COLO829 (cell line): Measurements from ENCODE around the gene PQBP1.

Source experiments
- DNase-seq: peaks from one replicate; pipeline ENCODE4 v3.0.0; 2012; ENCODE audit warnings: low spot score

PQBP1 gene

DNA sequence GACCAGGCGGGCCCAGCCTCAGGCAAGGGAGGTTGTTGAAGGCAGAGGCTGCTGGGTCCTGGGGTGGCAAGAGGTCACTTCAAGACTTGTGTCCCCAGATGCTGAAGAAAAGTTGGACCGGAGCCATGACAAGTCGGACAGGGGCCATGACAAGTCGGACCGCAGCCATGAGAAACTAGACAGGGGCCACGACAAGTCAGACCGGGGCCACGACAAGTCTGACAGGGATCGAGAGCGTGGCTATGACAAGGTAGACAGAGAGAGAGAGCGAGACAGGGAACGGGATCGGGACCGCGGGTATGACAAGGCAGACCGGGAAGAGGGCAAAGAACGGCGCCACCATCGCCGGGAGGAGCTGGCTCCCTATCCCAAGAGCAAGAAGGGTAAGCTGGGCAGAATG lies 4.4 kb downstream of the PQBP1 start:
- no peak for DNase-seq

DNA sequence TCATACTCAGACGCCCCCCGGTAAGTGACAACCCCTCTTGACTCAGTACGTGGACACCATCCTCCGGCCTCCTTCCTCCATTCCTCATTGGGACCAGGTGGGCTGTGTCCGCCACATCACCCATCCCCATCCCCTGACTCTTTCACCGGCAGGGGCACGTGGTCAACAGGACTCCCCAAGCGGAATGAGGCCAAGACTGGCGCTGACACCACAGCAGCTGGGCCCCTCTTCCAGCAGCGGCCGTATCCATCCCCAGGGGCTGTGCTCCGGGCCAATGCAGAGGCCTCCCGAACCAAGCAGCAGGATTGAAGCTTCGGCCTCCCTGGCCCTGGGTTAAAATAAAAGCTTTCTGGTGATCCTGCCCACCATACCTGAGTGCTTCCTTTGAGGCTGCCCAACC lies 5.0 kb downstream of the PQBP1 start:
- DNase-seq = no peak

DNA sequence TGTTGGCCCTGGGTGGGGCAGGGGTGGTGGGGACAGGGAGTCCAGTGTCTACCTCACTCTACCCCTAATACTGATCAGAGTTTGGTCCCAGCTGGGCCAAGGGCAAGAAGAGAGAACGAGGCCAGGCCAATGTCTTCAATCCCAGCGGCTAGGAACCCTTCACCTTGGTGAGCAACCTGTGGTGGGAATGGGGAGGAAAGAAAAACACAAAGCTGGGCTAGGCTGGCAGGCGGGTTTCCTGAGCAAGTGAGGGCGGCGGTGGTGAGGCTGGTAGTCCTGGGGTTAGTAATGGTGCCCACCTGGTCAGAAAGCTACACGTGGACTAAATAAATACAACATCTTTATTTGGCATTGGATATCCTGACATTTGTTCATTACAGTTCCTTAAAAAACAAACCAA lies 5.6 kb downstream of the PQBP1 start:
- no peak for DNase-seq

DNA sequence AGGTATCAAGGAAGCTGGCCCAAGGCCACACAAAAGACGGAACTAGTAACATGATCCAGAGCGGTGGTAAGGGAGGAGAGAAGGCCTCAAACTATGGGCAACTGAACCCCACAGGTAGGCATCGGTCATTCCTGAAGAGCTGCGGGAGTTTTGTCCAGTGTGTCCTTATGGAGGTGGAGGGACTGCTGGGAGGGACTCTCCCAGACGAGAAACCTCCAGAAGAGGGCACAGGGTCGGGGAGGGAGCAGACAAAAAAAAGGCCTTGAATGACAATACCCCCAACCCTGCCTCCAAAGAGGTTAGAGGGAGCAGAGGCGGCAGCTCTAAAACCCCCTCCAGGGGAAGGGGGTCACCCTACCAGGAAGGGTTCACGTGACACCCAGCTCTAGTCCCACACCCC lies 6.5 kb downstream of the PQBP1 start:
- DNase-seq = no peak

DNA sequence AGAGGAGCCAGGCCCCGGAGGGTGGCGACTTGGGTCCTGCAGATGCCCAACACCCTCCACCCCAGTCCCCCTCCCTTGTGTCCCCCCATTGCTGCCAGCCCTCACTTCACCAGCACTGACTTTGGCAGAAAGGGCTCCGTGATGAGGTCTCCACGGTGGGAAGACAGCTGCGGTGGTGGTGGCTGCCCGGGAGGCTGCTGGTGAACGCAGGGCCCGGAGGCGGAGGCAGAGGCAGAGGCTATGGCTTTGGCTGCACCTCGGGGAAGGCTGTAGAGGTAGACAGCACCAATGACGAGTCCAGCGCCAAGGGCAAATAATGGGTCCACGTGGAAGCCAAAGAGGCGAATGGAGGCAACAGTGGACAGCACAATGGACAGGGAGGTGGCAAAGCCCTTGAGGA lies 6.9 kb downstream of the PQBP1 start:
- no peak for DNase-seq

DNA sequence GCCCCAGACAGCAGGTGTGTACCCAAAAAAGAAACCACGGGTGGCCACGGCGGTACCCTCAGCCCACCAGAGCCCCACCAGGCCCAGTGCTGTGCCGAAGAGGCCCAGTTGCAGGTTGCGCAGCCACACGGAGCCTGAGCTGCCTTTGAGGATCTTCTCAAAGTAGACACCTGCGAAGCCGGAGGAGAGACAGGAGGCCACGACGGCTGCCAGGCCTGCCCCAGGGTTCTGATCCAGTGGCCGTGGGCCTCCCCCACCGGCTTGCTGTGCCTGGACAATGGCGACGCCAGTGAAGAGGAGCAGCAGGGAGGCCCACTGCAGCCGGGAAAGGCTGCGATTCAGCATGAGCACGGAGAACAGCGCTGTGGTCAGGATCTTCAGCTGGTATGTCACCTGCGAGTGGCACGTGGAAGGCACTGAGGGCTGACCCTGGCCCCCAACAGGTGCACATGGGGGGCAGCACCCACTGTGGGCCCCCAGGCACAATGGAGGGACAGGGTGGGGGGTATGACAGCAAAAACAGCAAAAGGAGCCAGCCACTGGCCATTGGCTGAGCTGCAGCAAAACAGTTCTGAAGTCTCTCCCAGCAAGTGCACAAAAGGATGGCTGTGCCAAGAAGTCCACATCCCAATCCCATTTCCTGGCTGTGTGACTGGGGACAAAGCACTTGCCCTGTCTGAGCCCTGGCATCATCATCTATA lies 7.5 kb downstream of the PQBP1 start:
- DNase-seq = no peak

DNA sequence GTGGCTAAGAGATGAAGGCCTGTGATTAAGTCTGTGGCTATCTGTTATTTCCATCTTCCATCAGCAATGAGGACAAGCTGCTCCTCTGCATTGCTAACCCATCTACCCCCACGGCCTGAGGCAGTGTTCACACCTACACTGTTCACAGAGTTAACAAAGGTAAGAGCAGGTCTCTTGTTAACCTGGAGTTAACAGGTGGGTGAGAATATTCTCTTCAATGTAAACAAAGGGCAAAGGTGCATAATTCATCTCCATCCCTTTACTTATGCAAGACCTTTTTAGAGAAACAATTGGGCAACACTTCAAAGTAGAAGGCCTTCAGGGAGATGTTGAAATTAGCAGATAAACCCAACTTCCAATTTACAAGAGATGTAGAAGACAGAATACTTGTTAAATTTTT lies 10.9 kb downstream of the PQBP1 start:
- no peak for DNase-seq

DNA sequence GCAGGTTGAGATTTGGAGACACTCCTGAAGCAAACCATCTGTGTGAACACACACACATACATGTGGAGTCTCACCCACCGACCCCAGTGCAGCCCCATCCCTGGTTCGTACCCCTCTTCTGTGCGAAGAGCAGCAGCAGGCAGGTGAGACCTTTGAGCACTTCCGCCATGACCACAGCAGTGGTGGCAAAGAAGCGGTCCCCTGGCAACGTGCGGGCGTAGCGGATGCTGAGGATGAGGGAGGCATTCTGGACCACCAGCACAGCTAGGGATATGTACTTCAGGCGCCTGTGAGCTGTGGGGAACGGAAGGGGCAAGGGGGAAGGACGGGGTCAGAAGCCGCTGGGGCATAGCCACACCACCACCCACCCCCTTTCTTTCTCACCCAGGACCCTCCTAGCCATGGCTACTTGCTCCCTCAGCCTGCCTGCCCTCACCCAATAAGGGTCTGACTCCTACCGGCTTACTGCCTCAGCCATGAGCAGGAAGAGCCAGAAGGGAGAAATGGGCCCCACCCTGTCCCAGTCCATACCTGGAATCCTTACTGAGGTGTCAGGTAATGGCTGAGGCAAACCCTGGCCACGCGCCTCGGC lies 12.1 kb downstream of the PQBP1 start:
- DNase-seq = no peak

DNA sequence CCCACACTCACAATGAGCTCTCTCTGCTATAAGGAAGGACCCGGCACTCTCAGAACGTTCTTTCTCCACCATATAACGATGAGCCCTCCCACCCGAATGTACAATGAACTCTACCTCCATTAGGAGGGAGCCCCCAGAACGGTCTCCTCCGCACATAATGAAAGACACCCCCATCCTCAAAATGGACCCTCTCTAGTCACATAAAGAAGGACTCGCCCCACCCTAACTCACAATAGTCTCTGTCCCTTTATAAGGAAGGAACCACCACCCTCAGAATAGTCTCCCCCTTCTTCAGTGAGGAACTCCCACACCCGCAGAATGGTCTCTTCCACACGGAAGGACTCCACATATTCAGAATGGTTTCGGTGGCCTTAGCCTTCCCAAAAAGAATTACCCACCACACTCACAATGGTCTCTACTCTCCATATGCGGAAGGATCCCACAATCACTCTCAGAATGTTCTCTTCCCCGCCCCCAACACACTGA lies 13.2 kb downstream of the PQBP1 start:
- peak; percentile 13 for DNase-seq

DNA sequence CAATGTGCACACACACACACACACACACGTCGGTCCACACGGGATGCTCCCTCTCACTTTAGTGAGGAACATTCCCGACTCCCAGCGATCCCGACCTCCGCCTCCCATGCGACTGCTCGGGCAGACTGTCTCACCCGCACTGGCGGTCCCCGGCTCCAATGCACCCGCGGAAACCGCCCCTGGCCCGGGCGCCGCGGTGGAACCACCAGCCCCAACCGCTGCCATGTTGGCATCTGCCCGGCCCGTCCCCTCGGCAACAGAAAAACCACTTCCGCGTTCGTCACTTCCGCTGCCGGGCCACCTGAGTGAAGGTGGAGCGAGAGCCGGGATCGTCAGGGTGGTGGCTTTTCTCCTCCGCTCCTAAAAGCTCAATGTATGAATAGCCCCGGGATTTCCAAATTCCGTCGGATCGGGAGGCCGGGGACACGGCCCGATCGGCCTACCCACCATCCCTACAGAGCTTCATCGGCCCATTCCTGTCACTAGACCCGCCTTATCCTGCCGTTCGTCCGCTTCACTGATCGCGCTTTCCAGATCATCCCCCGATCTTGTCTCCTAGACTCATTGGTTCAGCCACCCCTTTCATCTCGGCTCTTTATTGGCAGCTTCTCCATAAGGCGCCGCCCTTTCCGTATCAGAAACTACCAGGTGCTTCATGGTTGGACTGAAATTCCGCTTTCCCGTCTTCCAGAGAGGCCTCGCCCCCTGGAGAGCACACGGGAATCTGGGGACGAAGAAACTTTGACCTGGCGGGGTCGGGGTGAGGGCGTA lies 13.9 kb downstream of the PQBP1 start, which contains the start of gene SLC35A2:
TSS of gene SLC35A2 (minus strand) at position 235 of the 771 bp plus-strand sequence. CDS start at position 225, 10 bp downstream.
- peak; percentile 66 for DNase-seq

DNA sequence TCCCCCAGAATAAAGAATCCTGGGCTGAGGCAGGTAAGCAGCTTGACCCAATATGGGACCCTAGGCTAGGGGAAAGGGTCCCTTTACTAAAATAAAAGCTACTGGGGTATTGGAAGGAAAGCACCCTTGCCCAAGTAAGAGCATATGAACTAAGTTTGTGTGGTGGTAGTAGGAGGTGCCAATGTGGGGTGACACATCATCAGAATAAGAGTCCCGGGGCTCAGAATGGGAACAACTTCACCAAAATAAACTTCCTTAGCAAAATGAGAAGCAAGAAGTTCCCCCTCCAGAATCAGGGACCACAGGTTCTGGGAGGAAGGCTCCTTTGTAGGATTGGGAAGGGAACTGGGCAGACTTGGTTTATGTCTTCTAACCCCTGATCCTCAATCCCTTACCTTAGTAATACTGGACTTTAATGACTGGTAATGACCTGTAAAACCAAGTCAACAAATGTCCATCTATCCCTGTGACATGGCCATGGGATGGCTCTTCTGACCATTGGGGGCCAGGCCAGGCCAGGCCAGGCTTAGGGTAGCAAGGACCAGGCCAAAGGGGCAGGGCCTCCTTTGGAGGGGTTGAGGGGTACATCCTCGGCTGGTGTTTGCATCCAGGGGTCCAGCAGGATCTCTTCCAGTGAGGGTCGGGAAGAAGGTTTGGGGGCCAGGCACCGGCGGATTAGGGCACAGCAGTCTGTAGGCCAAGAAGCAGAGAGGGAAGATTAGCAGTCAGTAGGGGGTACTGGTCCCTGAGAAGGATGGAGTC lies 16.1 kb downstream of the PQBP1 start:
- no peak for DNase-seq

DNA sequence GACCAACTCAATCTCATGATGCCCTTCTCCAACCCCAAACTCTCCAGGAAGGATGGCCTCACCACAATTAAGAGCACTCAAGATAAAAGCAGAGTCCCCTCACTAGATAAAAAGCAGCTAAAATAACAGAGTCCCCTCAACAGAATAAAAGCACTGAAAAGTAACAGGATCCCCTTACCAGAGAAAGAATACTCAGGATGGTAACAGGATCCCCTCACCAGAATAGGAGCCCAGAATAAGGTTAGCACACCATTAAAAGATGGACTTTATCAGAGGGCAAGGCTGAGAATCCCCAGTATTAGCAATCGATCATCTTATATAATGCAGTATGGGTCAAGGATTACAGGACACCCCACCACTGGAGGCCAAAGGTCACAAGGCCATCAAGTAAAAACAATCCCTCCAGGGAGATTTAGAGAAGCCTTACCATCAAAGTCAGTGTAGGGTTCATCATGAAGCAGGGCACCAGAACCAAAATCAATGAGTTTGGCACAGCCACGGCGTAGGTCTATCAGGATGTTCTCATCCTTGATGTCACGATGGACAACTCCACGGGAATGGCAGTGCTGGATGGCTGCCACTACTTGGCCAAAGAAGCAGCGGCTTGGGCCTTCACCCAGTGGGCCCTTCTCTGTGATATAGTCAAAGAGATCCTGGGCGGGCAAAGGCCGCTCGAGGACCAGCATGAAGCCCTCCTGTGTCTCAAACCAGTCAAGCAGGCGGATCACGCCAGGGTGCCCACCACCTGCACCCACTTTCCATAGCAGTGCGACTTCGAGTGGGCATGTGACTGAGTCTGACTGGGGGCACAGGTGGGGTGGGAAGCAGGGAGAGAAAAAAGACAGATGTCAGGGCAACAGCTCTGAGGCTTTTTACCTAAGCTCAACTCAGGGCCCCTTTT lies 17.1 kb downstream of the PQBP1 start:
- no peak for DNase-seq

DNA sequence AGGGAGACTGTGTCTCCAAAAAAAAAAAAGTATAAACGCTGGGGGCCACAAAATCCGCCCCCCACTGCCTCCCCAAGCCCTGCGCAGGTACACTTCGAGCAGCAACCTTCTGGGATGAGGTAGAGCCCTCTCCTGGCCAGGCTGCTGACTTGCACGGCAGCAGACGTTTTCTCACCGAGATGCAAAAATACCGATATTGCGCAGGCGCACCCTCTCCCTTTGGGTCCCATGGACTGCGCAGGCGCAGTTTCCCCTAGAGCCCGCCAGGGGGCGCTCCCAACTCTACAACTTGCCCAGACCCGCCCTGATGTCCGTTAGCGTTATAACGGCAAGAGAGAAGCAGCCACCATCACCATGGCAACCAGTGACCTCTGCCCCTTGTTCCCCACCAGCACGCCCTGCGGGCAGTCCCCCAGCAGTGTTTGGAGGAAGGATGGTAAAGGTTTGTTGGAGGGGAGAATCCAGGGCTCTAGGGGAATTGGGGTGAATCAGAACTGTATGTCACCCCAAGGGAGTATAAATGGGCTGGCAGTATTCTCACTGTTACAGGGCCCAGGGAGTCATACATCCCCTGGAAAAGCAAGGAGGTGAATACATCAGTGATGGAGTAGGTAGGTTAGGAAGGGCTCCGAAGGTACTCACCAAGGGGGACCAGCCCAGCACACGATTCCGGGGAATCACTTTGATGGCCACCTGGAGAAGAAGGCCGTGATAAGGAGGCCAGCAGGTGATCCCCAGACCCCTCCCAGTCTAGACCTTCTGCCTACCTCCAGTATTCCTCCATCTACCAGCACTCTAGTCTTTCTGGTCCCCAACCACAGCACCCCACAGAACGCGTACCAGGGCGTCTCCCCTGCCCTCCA lies 19.6 kb downstream of the PQBP1 start:
- peak; percentile 91 for DNase-seq

DNA sequence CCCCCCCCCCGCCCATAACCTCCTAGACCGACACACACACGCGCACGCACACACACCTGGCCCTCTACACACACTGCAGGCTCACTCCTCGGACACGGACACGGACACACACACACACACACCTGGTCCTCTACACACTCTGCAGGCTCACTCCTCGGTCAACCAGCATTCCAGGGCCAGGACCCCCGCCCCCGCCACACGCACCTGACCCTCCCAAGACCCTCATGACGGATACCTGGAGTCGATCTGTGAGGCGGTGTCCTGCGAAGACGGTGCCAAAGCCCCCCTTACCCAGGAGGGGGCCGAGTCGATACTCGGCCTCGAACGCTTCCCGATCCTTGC lies 20.5 kb downstream of the PQBP1 start:
- no peak for DNase-seq

DNA sequence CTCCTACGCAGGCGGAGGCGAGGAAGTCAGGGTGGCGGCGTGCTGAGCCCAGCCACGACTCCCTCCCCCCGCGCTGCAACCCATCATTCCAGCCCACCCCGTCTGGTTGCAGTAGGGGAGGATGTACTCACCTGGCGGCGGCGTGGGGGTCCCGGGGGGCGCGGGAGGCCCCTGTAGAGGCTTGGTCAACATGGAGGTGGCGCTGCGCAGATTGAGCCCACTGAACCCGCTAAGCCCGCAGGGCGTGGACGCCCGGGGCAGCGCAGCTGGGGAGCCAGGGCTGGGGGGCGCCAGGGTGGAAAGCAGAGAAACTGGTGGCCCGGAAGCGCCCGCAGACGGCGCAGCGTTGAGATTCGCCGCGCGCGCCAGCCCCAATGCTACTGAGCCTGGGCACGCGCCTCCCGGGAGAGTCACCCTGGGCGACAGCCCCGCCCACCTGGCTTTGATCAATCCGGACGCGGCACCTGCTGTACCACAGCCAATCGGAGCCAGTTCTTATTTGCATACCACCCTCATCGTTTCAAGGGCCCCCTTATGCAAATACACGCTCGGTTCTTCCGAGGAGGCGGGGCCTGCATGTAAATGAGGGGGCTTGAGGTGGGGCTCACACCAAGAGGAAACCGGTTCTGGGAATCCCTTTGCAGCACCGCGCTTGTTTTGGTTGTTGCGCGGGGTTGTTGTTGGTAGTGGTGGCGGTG lies 21.1 kb downstream of the PQBP1 start, which contains the start of gene PIM2:
TSS of gene PIM2 (minus strand) at position 382 of the 698 bp plus-strand sequence. CDS start at position 192, 190 bp downstream.
- peak; percentile 82 for DNase-seq

DNA sequence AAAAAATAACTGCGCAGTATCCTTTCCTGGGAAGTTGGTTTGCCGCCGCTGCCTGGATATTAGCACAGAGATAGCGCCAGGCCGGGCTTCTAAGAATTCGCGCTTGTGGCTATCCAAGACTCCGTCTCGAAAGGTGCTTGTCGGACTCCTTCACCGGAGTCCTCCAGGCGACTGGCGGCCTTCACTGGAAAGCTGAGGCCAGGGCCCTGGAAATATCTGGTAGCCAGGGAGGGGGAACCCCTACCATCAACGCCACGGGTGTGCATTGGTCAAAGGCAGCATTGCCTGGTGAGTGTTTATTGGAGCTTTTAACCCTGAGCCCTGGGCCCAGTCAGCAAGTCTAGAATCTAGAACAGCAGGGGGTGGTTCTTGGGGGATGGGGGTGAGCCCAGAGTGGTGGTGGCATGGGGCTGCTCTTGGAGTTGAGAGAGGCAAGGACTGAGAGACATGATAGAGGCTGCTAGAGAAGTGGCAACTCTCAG lies 21.7 kb downstream of the PQBP1 start:
- no peak for DNase-seq

DNA sequence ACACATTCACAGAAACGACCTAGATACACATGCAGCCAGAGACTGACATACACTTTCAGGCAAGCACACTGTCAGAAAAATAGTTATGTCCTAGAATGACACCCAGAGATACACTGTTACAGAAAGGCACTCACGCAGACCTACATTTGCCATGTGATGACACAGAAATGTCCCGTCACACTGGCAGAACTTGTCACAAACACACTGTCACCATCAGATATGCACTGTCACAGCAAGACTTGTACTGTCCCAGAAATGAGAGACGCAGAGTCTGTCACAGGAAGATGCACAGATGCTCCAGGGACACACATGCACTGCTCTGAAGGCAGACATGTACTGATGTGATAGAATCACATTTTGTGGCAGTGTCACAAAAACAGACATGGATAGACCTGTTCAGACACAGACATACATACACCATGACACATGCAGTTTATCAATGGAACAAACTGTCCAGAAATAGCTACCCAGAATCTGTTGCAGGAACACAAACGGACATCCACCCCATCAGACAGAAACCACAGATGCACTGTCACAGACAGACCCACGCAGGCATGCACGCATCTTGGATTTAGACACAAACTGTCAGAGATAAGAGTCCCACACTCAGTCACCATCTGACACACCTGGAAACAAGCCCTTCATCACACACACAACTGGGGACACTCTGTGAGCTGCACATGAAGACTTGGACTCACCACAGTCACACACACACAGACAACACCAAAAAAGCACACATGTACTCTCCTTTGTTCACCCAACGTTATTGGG lies 22.4 kb downstream of the PQBP1 start:
- DNase-seq = no peak

DNA sequence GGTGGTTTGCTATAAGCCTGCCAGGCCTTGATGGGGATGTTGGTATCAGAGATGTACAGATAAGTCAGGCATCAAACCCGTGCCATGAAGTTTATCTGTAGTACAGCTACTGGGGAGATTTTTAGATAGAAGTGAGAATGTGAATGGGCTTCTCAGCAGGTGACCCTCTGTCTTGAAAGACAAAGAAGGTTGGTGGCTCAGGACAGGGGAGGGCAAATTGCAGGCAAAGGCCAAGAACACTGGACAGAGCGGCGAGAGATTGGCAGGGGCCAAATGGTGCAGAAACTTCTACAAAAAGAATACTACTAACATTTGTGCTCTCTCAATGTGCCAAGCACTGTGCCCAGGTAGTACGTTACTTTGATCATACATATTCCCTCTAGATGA lies 23.0 kb downstream of the PQBP1 start:
- DNase-seq = no peak

DNA sequence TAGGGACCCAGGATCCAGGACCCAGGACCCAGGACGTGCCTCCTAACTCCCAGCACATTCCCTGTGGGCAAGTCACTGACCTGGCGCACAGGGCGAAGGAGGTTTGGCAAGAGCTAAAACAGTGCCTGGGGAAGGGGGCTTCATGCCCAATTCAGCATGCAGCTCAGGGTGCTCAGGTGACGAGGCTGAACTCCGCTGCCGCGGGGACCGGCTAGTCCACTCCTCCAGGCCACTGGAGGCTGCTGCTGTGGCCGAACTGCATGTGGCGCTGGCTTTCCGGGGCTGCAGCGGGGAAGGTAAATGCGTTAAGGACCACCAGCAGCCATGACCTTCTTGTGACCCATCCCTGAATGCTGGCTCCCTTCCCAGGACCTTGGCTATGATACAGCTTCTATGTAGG lies 26.0 kb downstream of the PQBP1 start:
- DNase-seq = no peak
